HuH-7.5 (cell line): Measurements from ENCODE around the gene CADM2.
"Not testable (repeated sequence)": the region's sequence is repeated elsewhere in the genome, so short reads cannot be mapped to it uniquely, and the experiment has no call there.

Experiments used
- DNase-seq: peaks from one replicate; pipeline ENCODE4 v3.0.0; 2011; ENCODE audit warnings: low spot score

CADM2 gene

DNA sequence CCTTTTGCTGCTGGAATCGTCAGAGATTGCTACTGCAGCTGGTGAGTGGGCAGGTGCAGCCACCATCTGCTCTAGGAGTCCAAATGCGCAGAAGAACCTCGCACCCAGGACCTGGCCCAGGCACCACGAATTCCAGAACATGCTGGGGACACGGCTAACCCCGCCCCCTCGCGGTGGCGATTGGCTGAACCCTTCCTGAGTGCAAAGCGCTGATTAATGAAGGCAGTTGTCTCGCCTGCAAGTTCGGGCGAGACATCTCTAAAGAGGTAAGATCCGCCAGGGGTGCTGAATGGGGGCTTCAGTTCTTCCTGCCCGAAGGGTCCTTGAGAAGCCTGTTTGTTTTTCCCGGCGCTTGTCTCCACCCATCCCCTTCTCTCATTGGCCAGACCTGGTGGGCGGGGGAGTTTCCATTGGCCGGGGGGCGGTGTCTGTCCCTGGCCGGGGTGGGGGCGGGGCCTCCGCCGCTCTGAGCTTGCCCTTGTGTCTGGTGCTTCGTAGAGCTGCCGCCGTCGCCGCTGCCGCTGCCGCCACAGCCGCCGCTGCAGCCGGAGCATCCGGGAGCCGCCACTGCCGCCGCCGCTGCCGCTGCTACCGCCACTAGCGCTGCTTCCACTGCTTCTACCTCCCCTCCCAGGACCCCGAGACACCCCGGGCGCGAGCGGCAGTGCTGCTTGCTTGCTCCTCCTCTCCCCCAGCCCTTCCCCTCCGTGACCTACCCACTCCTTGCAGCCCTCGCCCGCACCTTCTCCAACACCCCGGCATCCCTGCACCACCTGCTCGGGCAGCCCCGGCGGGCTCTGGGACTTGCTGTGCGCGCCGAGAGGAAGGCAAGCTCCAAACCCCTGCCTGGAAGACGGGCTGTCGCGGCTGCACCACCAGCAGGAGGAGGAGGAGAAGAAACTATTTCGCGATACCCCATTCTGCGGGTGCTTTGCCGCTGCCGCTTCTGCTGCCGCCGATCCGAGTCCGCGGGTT is at the start of gene CADM2:
CADM2 (plus strand) TSS at position 495 of the 975 bp plus-strand sequence.
- DNase-seq = peak; percentile 67

DNA sequence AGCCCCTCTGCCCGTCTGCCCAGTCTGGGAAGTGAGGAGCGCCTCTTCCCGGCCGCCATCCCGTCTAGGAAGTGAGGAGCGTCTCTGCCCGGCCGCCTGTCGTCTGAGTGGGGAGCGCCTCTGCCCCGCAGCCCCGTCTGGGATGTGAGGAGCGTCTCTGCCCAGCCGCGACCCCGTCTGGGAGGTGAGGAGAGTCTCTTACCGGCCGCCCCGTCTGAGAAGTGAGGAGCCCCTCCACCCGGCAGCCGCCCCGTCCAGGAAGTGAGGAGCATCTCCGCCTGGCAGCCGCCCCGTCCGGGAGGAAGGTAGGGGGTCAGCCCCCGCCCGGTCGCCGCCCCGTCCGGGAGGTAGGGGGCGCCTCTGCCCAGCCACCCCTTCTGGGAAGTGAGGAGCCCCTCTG is 40.2 kb upstream of the CADM2 start:
- not testable (repeated sequence) for DNase-seq

DNA sequence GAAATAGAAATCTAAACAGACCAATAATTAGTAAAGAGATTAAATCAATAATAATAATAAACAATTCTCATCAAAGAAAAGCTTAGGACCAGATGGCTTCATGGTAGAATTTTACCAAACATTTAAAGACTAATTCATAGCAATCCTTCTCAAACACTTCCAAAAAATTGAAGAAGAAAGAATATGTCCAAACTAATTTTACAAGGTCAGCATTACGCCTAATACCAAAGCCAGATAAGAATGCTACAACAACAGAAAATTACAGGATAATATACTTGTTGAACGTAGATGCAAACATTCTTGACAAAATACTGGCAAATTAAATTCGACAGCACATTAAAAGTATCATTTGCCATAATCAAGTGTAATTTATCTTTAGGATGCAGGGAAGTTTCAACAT is 36.1 kb upstream of the CADM2 start:
- no peak for DNase-seq

DNA sequence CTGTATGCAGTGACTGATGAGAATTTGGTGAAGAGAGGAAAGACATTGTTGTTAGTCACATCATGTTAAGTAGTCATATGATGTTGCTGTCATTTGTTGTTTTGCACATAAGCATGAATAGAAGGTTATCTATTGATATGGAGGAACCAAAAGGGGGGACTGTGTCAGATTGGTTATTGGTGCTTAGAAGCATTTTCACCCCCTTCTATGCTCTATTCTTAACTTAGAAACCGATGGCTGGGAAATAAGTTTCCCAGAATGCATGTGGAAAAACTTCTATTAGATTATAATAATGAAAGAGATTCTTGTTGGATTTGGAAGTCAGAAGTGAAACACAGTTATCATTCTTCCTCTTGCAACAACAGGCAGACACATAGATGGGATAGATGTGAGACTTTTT is 33.2 kb upstream of the CADM2 start:
- no peak for DNase-seq

DNA sequence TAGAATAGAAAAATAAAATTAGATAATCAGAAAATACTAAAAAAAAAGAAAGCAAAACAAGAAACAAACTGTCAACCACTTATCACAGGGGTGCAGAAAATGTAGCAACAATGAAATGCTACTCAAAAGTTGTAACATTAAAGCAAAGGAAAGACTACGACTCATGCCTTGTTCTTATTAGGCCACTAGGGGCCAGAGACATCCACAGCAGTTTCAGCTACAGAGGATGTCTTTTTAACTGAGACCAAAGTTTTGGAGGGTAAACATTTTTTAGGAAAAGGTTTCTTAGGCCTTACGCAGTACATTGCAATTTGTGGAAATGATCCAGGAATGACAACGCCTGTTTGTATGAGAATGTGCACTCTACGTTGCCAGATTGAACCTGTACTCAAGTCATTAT is 15.4 kb upstream of the CADM2 start:
- DNase-seq = no peak

DNA sequence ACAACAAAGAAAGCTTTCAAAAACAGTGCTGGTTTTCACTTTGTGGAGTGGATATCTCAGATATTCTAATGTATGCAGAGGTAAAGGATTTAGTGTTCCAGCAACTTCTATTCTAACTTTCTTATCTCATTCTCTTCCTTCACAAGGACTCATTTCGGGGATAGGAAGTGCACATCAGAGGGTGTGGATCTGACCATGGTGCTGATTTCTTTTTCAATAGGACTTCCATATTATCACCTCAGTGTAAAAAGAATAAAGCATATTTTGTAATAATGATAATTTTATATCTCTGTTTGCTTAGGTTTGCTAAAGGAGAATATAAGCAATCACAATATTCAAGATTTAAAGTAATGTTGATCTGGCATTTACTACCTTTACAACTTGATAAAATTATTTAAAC is 12.5 kb upstream of the CADM2 start:
- DNase-seq = no peak

DNA sequence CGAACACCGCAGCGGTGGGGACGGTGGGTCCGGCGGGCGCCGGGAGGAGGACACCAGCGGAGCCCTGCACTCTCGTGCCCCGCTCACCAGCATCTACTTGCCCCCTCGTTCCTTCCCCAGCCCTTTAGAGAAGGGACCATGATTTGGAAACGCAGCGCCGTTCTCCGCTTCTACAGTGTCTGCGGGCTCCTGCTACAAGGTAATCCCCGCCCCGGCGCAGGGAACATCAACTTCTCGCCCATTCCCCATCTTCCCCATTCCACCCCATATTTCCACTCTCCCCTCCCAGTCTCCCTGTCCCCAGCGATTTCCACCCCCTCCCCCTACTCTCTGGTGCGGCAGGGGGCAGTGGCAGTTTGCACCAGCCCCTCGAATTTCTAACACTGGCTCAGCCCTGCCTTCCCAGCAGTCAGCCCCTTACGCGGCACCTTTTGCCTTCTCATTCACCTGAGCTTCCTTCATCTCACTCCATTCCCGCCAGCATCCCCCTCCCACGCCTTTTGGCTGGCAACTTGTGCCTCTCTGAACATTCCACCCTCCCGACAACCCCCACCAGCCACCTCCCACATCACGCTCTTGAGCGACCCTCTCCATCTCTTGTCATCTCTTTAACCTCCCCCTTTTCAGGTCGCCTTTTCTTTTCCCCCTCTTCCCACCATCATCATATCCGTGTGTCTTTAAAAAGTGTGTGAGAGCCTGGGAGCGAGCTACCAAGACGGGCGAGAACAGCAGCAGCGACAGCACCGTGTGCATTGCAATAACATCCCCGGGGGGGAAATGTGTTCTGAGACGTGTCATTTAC is 882 bp downstream of the CADM2 start:
- DNase-seq = no peak

DNA sequence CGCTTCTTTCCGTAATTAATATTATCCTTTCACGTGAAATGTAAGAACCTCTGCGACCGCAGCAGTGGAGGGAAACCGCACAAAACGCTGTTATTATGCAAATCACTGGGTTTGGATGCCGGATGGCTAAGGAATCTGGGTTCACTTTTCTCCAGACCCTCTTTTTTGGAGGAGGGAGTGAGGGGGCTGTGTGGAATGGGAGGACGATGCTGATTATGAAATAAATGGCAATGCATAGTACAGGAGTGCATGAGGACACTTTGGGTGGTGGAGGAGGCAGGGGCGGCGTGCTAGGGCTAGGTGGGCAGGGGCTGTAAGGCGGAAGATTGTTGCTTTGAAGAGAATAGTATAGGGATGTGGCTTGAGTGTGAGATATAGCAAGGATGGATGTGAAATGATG is 1.8 kb downstream of the CADM2 start:
- DNase-seq = no peak

DNA sequence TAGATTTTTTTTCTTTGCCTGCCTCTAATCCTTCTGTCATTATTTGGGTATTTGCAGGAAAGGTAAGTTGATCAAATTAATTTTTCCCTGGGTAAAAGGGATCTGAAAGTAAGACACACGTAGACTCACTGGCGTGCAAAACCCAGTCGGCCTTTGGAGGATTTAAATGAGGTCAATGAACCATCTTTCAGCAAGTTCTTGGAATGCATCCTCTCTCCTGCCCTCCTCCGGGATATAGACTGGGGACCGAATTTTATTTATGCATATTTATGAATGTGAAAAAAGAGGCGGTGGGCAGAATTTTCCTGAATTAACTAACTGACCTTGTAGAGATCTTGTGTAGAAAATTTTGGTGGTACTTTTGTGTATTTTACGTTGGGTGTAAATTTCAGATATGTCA is 2.2 kb downstream of the CADM2 start:
- DNase-seq = no peak

DNA sequence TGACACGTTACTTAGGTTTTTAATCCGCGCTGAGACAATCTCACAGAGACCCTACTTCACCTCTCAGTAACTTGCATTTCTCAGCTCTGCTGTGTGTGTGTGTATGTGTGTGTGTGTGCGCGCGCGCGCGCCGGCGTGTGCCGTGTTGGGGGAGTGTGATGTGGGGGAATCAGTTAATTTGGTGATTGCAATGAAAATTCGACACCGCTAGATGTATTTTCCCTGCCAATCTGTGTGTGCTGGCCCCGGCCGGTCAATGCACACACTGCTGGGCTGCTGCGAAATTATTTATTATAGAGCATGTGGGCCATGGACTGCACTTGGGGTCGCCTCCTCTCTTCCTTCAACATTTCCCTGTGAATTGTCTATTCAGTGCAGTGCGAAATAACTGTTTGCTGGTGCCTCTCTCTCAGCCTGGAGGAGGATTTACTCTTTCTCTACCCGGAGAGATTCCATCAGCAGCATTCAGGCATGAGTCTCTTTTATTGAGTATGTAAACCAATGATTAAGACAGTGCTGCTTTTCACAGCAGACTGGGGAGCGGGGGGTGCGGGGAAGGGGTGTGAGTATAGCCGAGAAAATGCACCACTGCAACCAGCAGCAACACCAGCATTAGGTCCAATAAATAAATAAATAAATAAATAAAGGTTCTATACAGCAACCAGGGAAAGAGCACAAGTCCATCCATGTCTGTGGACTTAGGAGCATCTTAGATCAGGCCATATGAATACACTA is 2.9 kb downstream of the CADM2 start:
- DNase-seq = no peak

DNA sequence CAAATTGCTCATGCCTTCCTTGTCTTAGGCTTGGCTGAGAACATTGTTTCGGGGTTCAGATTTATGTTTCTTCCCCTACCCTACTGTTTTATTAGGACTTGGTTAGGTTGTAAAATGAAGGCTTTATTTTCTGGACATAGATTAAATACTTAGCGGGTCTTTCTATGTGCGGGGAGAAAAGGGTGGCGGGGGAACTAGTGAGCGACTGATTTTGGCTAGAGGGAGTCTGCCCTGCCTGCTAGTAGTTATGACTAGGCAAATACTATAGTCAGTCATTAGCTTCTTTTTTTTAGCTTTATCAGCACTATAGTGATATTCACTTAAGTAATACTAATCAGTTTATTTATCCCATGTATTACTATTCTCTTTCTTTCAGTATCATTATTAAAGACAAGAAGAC is 3.6 kb downstream of the CADM2 start:
- no peak for DNase-seq

DNA sequence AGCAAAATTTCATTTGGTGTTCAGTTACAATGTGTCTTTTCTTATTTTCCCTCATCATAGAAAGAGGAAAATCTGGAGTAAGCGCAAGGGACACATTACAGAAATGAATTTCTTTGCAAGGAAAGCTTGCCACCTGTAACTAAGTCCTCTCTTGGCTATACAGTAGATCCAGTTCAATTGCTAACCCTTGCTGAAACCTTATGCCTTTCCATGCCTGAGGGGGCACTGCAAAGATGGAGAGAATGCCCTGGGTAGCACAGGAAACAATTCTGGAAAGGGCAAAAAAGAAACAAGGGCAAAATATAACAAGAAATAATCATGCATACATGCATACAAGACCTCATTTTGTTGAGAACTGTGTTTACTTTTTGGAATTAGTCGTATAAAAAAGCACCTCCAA is 4.3 kb downstream of the CADM2 start:
- DNase-seq = no peak

DNA sequence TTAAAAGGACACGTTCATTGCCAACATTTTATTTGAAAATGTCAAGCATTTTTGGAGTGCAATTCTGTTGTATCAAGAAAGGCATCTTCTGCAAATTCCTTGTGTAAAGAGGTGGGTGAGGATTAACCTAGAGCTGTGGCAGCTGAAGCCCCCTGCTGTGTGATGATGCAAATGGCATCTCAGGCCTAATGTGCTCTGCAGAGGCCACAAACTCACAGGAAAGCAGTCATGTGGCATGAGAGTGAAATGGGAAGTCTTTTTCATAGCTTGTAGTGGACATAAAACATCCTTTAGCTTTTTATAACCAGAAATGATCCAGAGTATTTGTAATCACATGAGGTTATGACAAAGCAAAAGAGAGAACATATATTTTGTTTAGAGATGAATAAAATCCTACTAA is 6.4 kb downstream of the CADM2 start:
- DNase-seq = peak; percentile 16

DNA sequence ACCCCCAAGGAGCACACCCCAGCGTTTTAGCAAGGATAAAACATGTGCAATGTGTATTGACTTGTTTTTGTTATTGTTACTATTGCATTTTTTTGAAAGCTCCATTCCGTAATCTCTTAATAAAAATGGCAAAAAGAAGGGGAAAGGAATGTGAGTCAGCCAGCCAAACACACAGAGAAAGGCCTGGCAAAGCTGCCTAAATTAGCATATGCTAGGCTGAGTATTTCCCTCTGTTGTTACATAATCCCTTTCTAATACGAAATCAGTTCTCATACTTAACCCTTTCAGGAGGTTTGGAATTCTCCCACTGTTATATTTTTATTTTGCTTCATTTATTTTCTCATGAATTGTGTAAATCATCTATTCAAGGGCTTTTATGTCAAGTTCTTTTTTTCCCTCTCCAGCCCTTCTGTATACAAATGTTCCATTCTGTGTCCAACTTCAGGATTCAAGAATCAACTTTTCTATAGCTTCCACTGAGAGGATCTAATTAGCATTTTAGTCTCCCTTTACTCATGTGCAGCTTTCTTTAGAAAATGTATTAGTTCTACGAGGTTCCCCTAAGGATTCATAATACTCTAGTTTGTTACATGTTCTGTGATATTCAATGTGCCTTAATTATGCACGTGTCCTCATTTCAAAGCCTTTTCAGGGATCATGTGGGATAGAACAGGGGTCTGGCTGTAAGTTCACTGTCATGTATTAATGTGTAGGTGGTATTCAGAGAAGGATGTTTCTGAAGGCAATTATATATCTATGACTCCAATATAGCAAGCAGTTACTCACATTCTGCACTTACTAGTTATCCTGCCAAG is 9.2 kb downstream of the CADM2 start:
- DNase-seq = no peak

DNA sequence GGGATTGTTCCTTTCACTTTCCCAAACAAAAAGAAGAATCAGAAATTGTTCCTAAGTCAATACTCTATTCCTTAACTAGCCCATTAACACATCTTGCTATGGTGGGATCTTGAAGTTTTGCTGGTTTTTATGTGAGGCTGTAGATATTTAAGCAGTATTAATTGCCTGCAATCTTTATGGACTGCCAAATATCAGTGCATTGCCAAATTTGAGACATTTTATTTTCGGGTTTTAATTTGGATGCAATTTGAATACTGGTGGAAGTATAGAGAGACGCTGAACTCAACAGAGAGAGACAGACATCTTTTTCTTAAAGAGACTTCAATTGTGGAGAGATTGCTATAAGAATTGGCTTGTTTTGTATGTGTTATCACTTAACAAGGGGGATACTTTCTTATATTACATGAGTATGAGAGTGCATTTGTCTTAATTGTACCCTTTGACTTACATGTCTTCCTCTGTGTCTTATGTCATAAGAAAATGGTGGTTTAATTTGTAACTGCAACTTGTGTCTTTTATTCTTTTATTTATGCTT is 10.0 kb downstream of the CADM2 start:
- DNase-seq = no peak

DNA sequence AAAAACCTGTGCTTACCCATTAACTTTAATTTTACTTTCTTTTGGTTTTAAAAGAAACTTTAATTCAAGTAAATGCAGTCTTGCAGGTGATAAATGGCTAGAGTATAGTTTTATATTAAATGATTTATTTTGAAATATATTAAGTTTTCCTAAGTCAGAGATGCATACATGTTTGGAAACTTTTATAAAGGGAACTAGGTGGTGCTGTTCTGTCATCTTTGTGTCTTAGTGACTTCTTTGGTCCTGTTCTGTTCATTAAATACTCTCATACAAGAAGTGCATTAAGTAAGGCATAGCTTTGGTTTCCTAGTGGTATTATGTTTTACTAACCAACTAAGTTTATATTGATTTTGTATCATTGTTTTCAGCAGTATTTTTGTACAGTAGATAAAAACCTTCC is 15.6 kb downstream of the CADM2 start:
- no peak for DNase-seq

DNA sequence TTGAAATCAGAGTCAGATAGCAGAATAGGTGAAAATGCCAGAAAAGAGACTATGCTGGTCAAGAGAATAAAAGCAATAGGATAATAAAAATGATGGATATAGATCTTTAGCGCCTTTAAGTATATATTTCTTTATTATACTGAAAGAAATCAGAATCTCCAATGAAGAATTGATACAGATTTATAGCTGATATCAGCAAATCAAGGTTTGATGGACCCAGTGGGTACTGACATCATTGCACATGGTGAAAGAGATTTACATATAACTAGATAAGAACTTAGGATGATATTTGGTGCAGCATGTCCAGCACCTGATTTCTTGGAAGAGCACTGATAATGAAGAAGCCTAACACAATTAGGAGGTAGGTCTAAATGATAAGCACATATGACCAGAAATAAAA is 18.2 kb downstream of the CADM2 start:
- DNase-seq = no peak

DNA sequence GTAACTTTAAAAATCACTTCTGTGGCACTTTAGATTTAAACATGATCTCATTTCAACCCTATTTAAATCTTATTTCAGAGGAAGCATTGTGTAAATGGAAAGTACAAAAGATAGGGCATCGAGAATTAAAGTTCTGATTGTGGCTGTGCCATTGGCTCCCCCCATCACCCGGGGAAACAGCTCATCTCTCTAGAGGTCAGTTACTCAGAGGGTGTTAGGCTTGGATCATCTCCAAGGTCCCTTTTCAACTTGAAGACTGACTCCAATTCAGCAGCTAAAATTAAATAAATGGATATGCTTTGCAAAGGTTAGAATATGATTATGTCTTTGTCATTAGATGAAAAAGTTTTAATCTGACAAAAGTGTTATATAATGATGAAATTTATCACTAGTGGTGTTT is 20.1 kb downstream of the CADM2 start:
- no peak for DNase-seq

DNA sequence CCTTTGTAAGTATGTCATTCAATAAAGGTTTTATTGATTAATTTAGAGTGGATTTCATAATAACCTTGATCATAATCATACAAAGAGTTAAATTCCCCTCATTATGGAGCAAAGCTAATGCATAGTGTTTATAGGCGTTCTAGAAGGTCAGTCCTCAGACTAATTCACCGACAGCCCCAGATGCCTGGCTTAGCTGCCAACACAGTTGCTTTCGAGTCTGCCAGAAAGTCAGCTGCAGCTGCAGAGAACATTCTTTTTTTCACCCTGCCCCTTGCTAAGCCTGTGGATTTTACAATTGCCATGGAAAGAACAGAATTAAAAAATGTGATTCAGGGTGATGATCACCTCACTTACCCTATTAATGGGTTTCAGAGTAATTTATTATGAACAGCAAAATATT is 21.2 kb downstream of the CADM2 start:
- no peak for DNase-seq

DNA sequence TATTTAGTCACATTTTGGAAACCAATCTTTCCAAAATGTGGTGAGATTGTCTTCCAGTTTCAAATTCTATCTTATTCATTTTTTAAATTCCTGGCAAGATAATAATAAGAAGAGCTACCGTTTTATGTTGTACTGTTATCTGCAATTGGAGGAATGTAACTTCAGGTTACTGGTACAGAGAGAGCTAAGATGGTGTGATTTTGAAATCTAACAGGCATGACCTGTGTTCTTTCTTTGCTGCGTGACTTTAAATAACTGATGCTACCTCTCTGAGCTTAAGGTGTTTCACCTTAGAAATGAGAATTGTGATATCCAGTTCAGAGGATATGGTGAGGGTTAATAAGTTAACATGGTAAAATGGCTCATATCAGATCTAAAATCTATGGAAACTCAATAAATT is 21.7 kb downstream of the CADM2 start:
- no peak for DNase-seq

DNA sequence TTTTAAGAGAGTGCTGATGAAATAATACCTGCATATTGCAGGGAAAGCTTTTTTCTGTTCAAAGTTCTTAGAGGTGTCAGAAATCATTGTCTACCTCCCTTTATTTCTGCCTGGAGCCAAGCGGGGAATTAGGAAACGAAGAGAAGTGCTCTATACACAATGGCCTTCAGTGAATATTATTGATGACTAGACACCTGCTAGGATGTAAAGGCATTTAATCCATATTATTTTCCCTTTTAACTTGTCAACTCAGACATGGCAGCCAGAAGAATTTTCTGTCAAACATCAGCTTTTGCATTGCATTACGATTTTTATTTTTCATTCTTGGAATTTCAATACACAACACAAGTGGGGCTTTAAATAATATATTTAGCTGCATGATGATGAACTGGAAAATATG is 24.7 kb downstream of the CADM2 start:
- no peak for DNase-seq
